ENCODE data around the gene ANAPC10.

- TF ChIP-seq, protein P1, sequence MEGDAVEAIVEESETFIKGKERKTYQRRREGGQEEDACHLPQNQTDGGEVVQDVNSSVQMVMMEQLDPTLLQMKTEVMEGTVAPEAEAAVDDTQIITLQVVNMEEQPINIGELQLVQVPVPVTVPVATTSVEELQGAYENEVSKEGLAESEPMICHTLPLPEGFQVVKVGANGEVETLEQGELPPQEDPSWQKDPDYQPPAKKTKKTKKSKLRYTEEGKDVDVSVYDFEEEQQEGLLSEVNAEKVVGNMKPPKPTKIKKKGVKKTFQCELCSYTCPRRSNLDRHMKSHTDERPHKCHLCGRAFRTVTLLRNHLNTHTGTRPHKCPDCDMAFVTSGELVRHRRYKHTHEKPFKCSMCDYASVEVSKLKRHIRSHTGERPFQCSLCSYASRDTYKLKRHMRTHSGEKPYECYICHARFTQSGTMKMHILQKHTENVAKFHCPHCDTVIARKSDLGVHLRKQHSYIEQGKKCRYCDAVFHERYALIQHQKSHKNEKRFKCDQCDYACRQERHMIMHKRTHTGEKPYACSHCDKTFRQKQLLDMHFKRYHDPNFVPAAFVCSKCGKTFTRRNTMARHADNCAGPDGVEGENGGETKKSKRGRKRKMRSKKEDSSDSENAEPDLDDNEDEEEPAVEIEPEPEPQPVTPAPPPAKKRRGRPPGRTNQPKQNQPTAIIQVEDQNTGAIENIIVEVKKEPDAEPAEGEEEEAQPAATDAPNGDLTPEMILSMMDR (IDR thresholded peaks at IDR 0.05) = no peak
- TF ChIP-seq HMGXB4 (CRISPR knock-in tag; IDR thresholded peaks at IDR 0.05; ENCODE audit: borderline replicate concordance) = no peak
- no peak for TF ChIP-seq CHD4 (IDR thresholded peaks at IDR 0.05; ENCODE audit: borderline replicate concordance)
- TF ChIP-seq, protein P2, sequence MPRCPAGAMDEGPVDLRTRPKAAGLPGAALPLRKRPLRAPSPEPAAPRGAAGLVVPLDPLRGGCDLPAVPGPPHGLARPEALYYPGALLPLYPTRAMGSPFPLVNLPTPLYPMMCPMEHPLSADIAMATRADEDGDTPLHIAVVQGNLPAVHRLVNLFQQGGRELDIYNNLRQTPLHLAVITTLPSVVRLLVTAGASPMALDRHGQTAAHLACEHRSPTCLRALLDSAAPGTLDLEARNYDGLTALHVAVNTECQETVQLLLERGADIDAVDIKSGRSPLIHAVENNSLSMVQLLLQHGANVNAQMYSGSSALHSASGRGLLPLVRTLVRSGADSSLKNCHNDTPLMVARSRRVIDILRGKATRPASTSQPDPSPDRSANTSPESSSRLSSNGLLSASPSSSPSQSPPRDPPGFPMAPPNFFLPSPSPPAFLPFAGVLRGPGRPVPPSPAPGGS (IDR thresholded peaks at IDR 0.05) = no peak
- TF ChIP-seq, protein P3, sequence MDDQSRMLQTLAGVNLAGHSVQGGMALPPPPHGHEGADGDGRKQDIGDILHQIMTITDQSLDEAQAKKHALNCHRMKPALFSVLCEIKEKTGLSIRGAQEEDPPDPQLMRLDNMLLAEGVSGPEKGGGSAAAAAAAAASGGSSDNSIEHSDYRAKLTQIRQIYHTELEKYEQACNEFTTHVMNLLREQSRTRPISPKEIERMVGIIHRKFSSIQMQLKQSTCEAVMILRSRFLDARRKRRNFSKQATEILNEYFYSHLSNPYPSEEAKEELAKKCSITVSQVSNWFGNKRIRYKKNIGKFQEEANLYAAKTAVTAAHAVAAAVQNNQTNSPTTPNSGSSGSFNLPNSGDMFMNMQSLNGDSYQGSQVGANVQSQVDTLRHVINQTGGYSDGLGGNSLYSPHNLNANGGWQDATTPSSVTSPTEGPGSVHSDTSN (IDR thresholded peaks at IDR 0.05) = no peak
- TF ChIP-seq CHD2 (IDR thresholded peaks at IDR 0.05; ENCODE audit: low read length, partially characterized antibody) = no peak
- TF ChIP-seq MAX (IDR thresholded peaks at IDR 0.05) = no peak
- no peak for TF ChIP-seq USF2 (IDR thresholded peaks at IDR 0.05)
- TF ChIP-seq EP300 (IDR thresholded peaks at IDR 0.05) = no peak
- TF ChIP-seq, protein P4, sequence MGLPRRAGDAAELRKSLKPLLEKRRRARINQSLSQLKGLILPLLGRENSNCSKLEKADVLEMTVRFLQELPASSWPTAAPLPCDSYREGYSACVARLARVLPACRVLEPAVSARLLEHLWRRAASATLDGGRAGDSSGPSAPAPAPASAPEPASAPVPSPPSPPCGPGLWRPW (IDR thresholded peaks at IDR 0.05) = no peak
- TF ChIP-seq KDM5A (IDR thresholded peaks at IDR 0.05) = no peak
- no peak for TF ChIP-seq POLR2A (IDR thresholded peaks at IDR 0.05; ENCODE audit: low read length)
- no peak for TF ChIP-seq HDAC2 (IDR thresholded peaks at IDR 0.05)
Observed at GRCh38 chr4:145003675-145004074, 94.3 kb downstream of the ANAPC10 start.
